SK-N-SH (cell line): ENCODE measurements around the gene ELF4. TPM values are rescaled to one million over a fixed set of nuclear protein-coding genes. Genes with fewer than 3 reads are reported as not detected.

Experiments used
- CTCF ChIA-PET: fragments of 300-600, 350-600 bp; formaldehyde crosslinking; extraction: SDS; loops from one replicate; lab custom pipeline; 2021; lab: Yijun Ruan, JAX
- POLR2A ChIA-PET: fragments of 350-600 bp; sonication (Branson Sonifier 250); formaldehyde crosslinking; extraction: SDS; loops from one replicate; lab custom pipeline; 2020; ENCODE audit warnings: antibody characterized with exemption, inconsistent platforms; lab: Yijun Ruan, JAX
- DNase-seq: peaks from one replicate; pipeline ENCODE4 v3.0.0; 2012
- H2AFZ ChIP-seq: fragments of 200-600 bp; sonication (generic); 2 replicates; pipeline ENCODE4 v1.8.1; 2016; ENCODE audit warnings: antibody characterized with exemption, mild to moderate bottlenecking, low read depth
- H3F3A ChIP-seq: fragments of 200-600 bp; sonication (generic); replicated peaks from 2 replicates; pipeline ENCODE3; 2016; ENCODE audit warnings: antibody characterized with exemption, mild to moderate bottlenecking; ENCODE audit not compliant: insufficient read depth
- H3K27ac ChIP-seq, 2 experiments: fragments of 200-500 bp in 1 of 2; fragments of 200-600 bp in 1 of 2; sonication (Bioruptor generic) in 1 of 2; sonication (generic), shearing (Covaris generic) in 1 of 2; 2 replicates each; pipeline versions ENCODE4 v1.5.1 to v1.6.1; 2014 to 2016; ENCODE audit warnings: low read depth in 2 of 2, inconsistent platforms in 1 of 2, low read length in 1 of 2, mild to moderate bottlenecking in 1 of 2, mixed read lengths in 1 of 2
- H3K27me3 ChIP-seq: fragments of 200-600 bp; sonication (generic), shearing (Covaris generic); 2 replicates; pipeline ENCODE4 v1.6.1; 2016; ENCODE audit warnings: mixed run types; ENCODE audit not compliant: insufficient read depth
- H3K36me3 ChIP-seq, 2 experiments: fragments of 200-500 bp in 1 of 2; fragments of 200-600 bp in 1 of 2; sonication (Bioruptor generic) in 1 of 2; sonication (generic) in 1 of 2; replicated peaks in 1 of 2; 2 replicates each; pipeline versions ENCODE3 to v1.5.1; 2014 to 2016; ENCODE audit warnings: low read length in 1 of 2, mild to moderate bottlenecking in 1 of 2; ENCODE audit not compliant: insufficient read depth in 2 of 2, control insufficient read depth in 1 of 2
- H3K4me1 ChIP-seq, 2 experiments: fragments of 200-500 bp in 1 of 2; fragments of 200-600 bp in 1 of 2; sonication (Bioruptor generic) in 1 of 2; sonication (generic), shearing (Covaris generic) in 1 of 2; 2 replicates each; pipeline versions ENCODE4 v1.5.1 to v1.6.1; 2014 to 2016; ENCODE audit warnings: low read depth in 1 of 2, low read length in 1 of 2, mixed run types in 1 of 2; ENCODE audit not compliant: insufficient read depth in 2 of 2, control insufficient read depth in 1 of 2
- H3K4me2 ChIP-seq: fragments of 200-600 bp; sonication (generic), shearing (Covaris generic); 2 replicates; pipeline ENCODE4 v1.6.1; 2017; ENCODE audit warnings: mixed run types
- H3K4me3 ChIP-seq, 2 experiments: fragments of 200-500 bp in 1 of 2; fragments of 200-600 bp in 1 of 2; sonication (Bioruptor generic) in 1 of 2; sonication (generic), shearing (Covaris generic) in 1 of 2; 2 replicates each; pipeline versions ENCODE4 v1.5.1 to v1.8.1; 2014 to 2016; ENCODE audit warnings: low read depth in 2 of 2, inconsistent platforms in 1 of 2, low read length in 1 of 2, mild to moderate bottlenecking in 1 of 2, mixed read lengths in 1 of 2, moderate library complexity in 1 of 2
- H3K79me2 ChIP-seq: fragments of 200-600 bp; sonication (generic); 2 replicates; pipeline ENCODE4 v1.8.1; 2017; ENCODE audit warnings: mild to moderate bottlenecking; ENCODE audit not compliant: insufficient read depth
- H3K9ac ChIP-seq: fragments of 200-600 bp; sonication (generic); 2 replicates; pipeline ENCODE4 v1.6.1; 2017; ENCODE audit warnings: mixed run types
- H3K9me2 ChIP-seq: fragments of 200-600 bp; sonication (generic); 2 replicates; pipeline ENCODE4 v1.6.1; 2017; ENCODE audit warnings: mixed run types
- H3K9me3 ChIP-seq: fragments of 200-600 bp; sonication (generic); 2 replicates; pipeline ENCODE4 v1.6.1; 2017; ENCODE audit warnings: mixed run types, mild to moderate bottlenecking, moderate library complexity
- H4K20me1 ChIP-seq: fragments of 200-600 bp; sonication (generic); 2 replicates; pipeline ENCODE4 v1.6.1; 2017; ENCODE audit warnings: mild to moderate bottlenecking, mixed run types; ENCODE audit not compliant: insufficient read depth
- ELF1 ChIP-seq: IDR thresholded peaks from 2 replicates; pipeline ENCODE4 v1.4.0; 2012
- GABPA ChIP-seq: IDR thresholded peaks from 2 replicates; pipeline ENCODE4 v1.4.0; 2012; ENCODE audit warnings: low read depth, mild to moderate bottlenecking
- MAX ChIP-seq: IDR thresholded peaks from 2 replicates; pipeline ENCODE4 v1.4.0; 2012; ENCODE audit warnings: low read depth
- MEF2A ChIP-seq: IDR thresholded peaks from 2 replicates; pipeline ENCODE4 v1.4.0; 2012; ENCODE audit warnings: low read depth, borderline replicate concordance
- NFIC ChIP-seq: IDR thresholded peaks from 2 replicates; pipeline ENCODE4 v1.4.0; 2012; ENCODE audit warnings: borderline replicate concordance
- POLR2AphosphoS5 ChIP-seq: IDR thresholded peaks from 2 replicates; pipeline ENCODE4 v1.6.1; 2012; ENCODE audit warnings: low read depth, low read length
- REST ChIP-seq: IDR thresholded peaks from 2 replicates; pipeline ENCODE4 v1.6.1; 2012; ENCODE audit warnings: mild to moderate bottlenecking, low read depth, low read length, moderate library complexity
- RFX5 ChIP-seq: IDR thresholded peaks from 2 replicates; pipeline ENCODE4 v1.6.1; 2012; ENCODE audit warnings: mild to moderate bottlenecking, improper control_type of control experiment, low read length
- SMC3 ChIP-seq: IDR thresholded peaks from 2 replicates; pipeline ENCODE4 v1.6.1; 2012; ENCODE audit warnings: low read depth, low read length, improper control_type of control experiment
- TAF1 ChIP-seq: IDR thresholded peaks from 2 replicates; pipeline ENCODE4 v1.6.1; 2012; ENCODE audit warnings: low read depth, mild to moderate bottlenecking, low read length, moderate library complexity, borderline replicate concordance
- WGBS: methylation state at CpG from one replicate; pipeline ENCODE4 v1.1.6; 2017; ENCODE audit warnings: low lambda C conversion rate; 5-methylcytosine and 5-hydroxymethylcytosine counted together
- polyA plus RNA-seq, 3 experiments: library from polyadenylated mRNA; depleted of rRNA; stranded (reverse); fragments of >200 nt; gene quantifications; 2 replicates each; pipeline ENCODE4 v1.2.3, GENCODE V29; 2012

ELF4 gene
- polyA plus RNA-seq, 1 of the 3 experiments (the other 2 are of a cell fraction) = 9.6 TPM

- CTCF ChIA-PET = interaction anchor here (0.7 to 3.9 kb wide), 14 partner anchors 9 to 426 kb away, joined by 3 to 27 read pairs (median 6); no protein-coding TSS in a partner anchor
- WGBS = 47% methylated on average over 4 of the region's 4 CpGs
Observed at GRCh38 chrX:130027569-130027968, 82.7 kb downstream of the ELF4 start.

GRCh38 chrX:130025256-130025655, 85.0 kb downstream of the ELF4 start:
- Histone ChIP-seq H3K9me2 (no peaks in the 10 kb centered on the region), H3F3A (no peaks in the 10 kb centered on the region), H3K27me3 (peaks cover 27% of the 10 kb centered on the region), H3K9me3 (no peaks in the 10 kb centered on the region), H3K79me2 (no peaks in the 10 kb centered on the region), H3K4me2 (no peak overlapping the region), H4K20me1 (no peaks in the 10 kb centered on the region), H3K9ac (no peak overlapping the region), H3K36me3 (peaks cover 0 to 37% of the 10 kb centered on the region in 2 experiments), H3K27ac (no peak overlapping the region), H3K4me3 (no peak overlapping the region), H3K4me1 (no peaks in the 10 kb centered on the region), H2AFZ (no peak overlapping the region)
- TF ChIP-seq POLR2AphosphoS5 (no peak), TAF1 (no peak), REST (no peak), MEF2A (no peak), GABPA (no peak), NFIC (no peak), MAX (no peak), ELF1 (no peak), RFX5 (no peak)
- 65% methylated on average over 17 of the region's 19 CpGs for WGBS
- no peak for DNase-seq
- ChIA-PET CTCF (interaction anchor here (1.5 to 1.6 kb wide), 2 partner anchors 36 to 99 kb away, joined by 7 to 8 read pairs; no protein-coding TSS in a partner anchor), POLR2A (no interaction called here)

More at GRCh38 chrX:130027569-130027968, 82.7 kb downstream of the ELF4 start:
- DNase-seq = no peak
- Histone ChIP-seq H3K79me2 (no peaks in the 10 kb centered on the region), H2AFZ (no peak overlapping the region), H3K9ac (no peak overlapping the region), H3K4me1 (no peaks in the 10 kb centered on the region), H3K4me3 (no peak overlapping the region), H3F3A (no peaks in the 10 kb centered on the region), H3K9me3 (no peaks in the 10 kb centered on the region), H3K27ac (no peak overlapping the region), H3K9me2 (no peaks in the 10 kb centered on the region), H3K27me3 (peaks cover 29% of the 10 kb centered on the region; the same call in 1 of the 2 replicates), H3K36me3 (peaks cover 0 to 43% of the 10 kb centered on the region in 2 experiments), H4K20me1 (no peaks in the 10 kb centered on the region), H3K4me2 (no peak overlapping the region)
- no peak for TF ChIP-seq POLR2AphosphoS5
- no peak for TF ChIP-seq SMC3
- POLR2A ChIA-PET = no interaction called here
